GM19468 (cell line): ENCODE data around the gene GBGT1.

Experiments used
- ATAC-seq: cut with Tn5 transposase; IDR thresholded peaks from one replicate; pipeline ENCODE4 v1.9.1; 2021; ENCODE audit warnings: mild to moderate bottlenecking, moderate library complexity, moderate number of reproducible peaks; ENCODE audit not compliant: unreplicated experiment; ENCODE audit errors: extremely low read depth

GBGT1 gene

DNA sequence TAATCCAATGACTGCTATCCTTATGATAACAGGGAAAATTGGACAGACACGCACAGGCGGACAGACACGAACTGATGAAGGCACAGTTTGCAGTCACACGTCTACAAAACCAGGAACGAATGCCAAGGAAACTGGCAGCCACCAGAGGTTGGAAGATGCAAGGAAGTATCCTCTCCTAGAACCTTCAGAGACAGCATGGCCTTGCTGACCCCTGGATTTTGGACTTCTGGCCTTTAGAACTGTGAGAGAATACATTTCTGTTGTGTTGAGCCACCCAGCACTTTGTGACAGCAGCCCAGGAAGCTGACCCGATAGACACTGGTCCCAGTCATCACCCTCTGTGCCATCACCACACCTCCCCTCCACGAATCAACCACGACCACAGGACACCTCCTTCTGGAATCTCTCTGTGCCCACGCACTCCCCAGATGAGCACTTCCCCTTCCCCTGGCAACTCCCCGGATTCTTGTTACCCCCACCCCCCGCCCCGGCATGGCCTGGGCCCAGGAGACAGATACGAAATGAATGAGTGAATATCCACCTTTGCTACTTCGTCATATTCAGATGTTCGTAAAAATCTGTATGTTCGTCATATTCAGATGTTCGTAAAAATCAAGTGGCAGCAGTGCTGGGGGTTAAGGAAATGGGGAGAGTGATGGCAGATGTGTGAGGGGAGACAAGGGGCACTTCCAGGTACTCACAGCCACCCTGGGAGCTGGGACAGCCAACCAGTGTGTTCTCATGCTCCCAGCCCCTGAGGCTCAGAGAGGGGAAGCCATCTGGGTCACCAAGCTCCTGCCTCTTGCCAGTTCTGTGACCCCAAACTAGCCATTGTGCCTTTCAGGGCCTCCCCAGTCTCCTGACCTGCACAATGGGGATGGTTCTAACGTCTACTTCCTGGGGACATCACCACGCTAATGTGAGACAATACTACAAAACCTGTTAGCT is 18.5 kb downstream of the GBGT1 start:
- no peak for ATAC-seq

DNA sequence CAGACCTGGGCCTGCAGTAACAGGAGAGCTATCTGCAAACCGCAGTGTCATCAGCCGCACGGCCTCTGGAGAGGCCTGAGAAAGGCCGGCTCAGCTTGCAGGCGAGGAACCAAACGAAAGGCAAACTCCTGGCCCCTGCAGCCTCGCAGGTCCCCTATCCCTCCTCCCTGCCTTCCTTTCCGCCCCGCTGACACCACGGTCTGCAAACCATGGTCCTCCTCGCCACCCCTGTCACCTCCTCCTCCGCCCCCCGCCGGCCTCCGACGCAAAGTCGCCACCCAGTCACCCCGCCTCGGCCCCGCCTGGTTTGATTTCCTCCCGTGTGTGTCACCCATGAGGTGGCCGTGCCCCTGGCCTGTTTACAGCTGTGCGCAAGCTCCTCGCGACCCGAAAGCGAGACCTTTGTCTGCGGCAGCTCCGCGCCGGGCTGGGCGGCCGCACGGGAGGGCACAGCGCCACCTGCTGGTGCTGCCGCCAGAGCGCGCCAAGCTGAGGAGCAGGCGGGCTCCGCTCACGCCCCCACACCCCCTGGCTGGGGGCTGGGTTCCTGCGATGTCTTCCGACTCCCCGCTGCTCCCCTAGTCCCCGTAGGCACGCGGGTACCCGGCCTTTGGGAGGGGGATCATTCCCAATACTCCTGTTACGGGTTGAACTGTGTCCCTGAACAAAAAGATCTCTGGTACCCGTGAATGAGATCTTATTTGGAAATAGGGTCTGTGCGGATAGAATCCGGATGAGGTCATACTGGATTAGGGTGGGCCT is 19.4 kb downstream of the GBGT1 start:
- ATAC-seq = peak; percentile 23

DNA sequence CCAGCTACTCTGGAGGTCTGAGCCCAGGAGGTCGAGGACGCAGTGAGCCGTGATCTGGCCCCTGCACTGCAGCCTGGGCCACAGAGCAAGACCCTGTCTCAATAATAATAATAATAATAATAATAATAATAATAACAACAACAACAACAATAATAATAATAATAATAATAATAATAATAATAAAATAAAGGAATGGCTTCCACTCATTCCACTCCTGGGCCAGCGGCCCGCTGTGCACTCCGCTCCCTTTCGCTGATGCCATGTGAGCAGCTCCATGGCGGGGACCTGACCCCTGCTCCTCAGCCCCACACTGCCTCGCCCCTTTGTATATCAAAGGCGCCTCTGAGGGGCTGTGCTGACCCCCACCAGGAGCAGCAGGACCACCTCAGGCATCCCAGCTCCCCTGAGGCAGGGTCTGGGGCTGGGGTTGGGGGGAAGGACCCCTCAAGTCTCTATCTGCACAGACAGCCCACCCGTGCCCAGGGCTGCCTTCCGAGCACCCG is 20.0 kb downstream of the GBGT1 start:
- ATAC-seq = no peak

DNA sequence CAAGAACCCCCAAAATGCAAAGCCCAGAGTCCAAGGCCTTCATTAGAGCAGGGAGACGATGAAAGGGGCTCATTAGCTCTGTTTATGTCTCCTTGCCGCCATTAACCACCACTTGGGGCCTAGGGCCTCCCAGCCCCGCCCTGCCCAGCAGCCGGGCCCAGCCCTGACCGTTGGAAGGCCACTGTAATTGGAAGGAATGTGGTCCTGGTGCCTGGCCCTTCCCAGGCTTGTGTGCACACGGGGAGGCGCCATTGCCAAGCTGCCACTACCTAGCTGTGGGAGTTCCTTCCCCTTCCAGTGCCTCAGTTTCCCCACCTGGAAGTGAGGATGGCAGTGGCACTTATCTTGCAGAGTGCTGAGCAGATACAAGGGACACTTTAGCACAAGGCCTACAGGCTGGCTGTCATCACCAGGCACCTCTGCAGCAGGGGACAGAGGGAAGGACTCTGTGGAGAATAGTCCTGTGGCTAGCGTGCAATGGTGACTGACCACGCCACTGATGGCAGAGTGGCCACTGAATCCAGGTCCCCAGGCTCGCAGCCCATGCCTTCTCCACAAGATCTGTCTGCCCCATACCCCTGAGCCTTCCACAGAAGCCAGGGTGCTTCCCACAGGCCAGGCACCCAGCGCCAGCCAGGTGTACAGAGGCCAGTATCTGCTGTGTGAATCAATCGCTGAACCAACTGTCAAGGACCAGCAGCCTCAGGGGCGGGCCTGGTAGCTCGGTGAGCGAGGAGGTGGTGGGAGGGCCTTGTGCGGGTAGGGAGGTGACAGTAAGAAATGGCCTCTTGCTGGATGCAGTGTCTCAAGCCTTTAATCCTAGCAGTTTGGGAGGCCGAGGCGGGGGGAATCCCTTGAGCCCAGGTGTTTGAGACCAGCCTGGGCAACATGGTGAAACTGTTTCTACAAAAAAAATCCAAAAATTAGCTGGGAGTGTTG is 20.8 kb downstream of the GBGT1 start:
- no peak for ATAC-seq

DNA sequence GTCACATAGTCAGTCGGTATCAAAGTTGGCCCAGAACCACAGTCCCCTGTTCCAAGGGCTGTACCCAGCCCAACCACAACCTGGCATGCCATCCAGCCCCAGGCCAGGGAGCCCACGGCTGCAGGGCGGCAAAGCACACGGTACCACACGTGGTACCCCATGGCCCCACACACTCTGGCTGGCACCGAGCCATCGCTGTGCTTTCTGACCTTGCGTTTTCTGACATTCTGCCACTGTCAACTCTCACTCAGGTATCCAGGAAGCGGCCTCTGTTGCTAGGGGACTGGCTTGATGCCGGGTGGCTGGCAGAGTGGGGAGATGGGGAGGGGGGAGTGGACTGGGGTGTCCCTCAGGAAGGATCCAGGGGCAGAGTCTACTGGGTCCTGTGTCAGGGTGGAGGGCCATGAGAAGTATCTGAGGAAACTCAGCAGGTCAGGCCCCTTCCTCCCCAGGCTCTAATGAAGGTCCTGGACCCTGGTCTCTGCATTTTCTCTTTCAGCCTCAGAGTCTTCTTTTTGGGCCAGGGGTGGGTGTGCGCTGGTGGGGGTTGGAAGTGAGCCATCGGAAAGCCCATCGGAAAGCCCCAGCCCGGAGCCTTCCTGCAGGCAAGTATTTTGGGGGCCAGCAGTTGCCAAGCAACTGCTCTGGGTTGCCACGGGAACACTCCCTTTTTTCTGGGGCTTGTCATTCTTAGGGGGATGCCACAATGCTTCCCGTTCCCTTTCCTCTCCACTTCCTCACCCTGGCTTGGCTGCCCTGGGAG is 21.7 kb downstream of the GBGT1 start:
- no peak for ATAC-seq

DNA sequence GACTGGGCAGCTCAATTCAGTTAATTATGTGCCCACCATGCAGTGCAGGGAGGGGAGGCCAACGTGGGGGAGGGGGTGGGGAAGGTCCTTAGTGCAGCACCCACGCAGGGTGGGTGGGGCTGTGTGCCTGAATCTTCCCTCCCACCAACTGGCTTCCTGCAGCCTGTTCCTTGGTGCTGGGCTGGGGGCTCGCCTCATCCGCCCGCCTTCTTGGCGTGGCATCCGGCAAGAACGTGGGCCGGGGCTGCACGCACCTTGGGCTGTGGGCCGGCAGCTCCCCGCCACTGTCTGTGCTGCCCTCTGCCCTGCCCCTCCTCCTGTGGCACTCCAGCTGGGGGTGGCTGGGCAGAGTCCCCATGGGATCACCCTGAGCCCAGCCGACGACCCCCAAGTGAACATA is 23.1 kb downstream of the GBGT1 start:
- no peak for ATAC-seq

DNA sequence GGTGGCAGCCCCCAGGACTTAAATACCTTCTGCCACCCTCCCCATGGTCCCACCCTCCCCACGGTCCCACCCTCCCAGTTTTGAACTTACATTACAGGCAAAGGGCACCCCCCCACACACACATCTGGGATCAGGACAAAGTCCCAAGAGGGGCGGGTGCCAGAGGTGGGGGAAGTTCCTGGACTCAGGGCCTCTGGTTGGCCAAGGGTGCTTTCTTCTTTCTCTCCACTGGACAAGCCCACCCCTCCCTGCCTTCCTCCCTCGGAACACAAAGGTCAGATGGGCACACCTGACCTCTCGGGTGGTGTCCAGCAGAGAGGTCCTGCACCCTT is 23.6 kb downstream of the GBGT1 start:
- no peak for ATAC-seq

DNA sequence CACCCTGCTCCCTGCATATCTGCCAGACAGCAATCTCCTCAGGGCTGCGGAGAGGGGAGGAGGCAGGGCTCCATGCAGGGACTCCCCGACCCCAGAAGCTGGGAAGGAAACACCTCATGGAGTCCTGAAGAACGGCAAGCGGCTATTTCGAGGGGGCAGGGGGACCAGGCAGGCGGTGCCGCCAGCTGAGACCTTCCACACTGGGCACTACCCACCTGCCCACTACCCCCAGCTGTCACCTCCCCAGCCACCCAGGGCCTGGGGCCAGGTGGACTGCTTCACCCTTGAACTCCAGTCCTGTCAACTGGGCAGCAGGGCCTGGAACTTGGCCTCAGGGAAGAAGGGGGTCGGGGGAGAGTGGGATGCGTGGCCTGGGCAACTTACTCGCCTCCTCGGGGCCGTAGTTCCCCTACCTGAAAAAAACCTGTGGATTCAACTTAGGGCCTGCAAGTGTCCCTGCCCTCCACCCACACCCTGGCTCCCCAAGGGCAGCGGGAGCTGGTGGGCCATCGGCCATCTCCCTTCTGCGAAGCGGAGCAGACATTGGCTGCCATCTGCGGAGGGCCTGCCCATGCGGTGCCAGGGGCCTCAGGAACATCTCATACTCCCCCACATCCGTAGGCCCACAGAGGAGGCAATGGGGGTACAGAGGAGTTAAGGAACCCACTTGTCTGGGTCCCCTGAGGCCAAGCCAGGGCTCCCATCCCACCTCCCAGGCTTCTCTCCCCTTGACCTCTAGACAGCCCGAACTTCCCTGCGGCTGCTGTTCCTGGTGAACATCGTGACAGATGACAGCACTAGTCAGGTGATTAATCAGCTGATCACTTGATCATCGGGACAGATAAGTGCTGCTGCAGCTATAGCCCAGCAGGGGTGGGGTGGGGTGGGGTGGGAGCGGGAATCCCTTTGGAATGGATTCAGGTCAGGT is 24.2 kb downstream of the GBGT1 start:
- ATAC-seq = no peak

DNA sequence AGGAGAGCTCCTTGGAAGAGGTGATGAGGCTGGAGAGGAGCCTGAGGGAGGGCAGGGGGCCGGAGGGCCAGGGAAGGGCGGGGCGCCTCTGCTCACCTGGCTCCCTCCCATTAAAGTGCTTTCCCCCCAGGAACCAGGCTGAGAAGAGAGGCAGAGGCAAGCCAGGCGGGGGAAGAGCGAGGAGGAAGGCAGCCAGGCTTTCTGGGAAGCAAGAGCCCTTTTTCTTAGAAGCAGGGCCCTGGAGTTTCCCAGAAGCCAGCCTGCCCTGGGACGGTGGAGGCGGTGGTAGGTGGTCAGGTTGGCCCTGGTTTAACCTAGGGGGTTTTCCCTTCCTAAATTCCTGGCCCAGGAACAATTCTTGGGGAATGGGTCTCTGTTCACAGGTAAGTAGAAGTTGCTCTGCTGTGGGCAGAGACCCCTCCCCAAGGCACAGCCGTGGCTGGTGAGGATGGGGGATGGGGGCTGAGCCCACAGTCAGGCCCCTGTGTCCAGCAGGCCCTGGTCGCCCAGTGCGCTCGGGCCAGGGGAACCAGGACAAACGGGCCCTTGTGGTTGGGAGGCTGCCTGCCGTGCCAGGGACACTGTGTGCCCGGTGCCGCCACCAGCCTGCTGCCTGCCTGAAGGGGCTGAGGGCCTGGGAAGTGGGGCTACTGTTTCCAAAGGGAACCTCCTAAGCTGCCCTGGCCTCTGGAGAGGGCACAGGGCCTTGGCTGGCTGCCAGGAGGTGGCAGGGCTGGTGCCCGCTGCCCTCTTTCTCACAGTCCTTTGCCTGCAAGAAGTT is 26.1 kb downstream of the GBGT1 start:
- no peak for ATAC-seq

DNA sequence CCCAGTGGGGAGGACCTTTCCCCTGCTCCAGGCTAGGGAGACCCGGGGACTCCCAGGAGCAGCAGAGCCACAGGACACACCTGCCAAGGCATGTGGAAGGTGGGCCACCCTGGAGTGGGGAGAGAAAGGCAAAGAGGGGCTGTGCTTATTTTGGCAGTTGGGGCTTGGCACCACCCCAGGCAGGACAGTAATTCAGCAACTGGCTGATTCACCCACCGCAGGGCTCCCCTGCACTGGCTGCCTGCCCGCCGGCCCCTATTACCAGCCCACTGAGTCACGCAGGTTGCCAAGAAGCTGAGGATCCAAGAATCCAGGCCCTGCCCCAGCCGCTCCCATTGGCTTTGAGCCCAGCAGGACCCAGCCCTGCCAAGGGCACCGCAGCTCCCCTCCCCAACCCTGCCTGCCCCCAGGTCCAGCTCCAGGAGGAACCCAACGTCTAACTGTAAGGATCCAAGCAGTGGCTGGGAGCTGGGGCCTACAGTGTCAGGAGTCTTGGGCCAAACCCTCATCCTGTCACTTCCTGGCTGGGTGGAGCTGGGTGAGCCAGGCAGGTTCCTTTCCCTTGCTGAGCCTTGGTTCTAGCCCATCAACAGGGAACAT is 28.5 kb downstream of the GBGT1 start:
- no peak for ATAC-seq

DNA sequence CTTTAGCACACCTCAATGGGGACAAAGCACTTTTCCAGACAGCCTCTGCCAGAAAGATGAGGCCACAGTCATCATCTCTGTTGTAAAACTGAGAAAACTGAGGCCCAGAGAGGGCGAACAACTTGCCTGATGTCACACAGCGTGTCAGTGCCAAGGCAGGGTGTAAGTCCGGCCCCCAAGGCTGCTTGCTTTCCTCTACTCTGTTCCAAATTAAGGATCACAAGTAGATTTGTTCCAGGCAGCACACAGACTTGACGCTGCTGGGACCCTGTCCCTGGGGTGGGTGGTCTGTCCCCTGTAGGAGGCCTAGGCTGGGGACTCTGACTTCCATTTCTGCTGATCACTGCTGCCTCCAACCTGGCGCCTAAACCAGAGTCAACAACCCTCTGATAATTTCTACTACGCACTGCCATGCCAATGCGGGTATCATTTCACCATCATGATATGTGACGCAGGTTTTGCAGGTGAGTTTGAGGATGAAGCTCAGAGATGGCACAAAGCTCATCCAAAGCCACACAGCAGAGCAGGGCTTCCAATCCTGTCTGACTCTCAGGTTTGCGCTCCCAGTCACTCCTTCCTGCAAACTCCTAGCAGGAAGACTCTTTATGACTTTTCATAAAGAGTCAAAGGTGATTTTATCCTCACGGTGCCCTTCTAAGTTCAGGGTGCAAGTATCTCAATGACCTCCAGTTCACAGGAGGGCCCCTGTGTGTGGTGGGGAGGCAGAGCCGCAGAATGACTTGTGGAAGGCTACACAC is 29.1 kb downstream of the GBGT1 start:
- ATAC-seq = no peak

DNA sequence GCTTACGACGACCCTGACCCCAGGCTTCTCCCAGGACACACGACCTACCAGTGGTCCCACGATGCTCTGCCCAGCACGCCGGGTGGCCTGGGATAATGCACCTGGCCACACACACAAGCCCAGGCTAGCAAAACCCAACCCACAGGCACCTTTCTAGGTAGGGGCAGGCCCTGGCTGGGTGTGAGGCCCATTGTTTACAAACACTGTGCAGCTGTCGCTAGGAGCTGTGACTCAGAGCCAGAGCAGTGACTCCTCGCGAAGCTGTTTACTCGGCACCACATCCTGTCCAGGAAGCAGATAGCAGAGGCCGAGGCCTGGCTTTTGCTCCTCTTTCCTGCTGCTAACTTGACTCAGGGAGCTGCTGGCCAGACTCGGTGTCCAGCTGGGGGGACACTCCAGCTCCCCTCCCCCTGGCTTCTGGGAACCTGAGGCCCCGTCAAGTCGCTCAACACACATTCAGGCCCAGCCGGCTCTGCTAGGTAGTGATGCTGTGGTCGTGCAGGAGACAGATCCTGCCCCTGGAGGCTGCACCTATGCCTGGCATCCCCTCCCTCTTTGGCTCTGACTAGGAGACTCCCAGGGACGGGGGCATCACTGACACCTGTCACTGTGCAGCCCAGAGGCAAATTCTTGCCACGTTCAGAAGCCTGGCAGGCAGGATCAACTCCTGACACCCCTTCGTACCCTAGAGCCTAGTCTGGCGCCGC is 29.9 kb downstream of the GBGT1 start:
- ATAC-seq = peak; percentile 83

DNA sequence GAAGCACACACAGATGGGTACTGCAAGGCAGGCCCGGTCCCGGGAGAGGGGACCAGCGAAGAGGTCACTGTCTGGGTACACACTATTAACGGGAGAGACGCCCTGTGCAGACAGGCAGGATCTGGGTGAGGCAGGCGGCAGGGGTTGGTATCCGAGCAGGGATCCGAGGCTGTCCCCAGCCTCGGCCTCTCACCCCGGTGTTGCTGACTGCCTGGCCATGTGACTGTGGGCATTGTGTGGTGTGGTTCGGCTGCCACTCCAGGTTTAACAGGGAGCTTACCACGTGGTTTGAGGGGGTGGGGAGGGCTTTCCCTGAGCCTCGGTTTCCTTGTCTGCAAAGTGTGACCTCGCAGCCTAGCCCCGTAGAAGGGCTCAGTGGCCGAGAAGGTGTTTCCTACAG is 31.5 kb downstream of the GBGT1 start:
- no peak for ATAC-seq

DNA sequence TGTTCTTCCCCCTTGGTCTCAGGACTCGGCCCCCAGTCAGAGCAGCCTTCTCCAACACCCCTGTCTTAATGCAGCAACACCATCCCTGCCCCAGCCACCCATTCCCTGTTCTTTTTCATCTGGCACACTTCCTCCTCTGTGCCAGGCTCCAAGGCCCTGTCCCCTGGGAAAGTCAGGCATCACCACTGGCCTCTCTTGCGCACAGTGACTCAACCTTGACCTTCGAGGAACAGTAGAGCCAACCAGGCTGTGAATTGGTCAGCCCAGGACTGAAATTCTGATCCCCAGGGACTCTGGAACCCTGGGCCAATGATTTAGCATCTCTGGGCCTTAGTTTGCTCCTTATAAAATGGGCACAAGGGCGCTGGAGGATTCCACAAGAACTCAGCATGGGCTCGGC is 32.2 kb downstream of the GBGT1 start:
- no peak for ATAC-seq

DNA sequence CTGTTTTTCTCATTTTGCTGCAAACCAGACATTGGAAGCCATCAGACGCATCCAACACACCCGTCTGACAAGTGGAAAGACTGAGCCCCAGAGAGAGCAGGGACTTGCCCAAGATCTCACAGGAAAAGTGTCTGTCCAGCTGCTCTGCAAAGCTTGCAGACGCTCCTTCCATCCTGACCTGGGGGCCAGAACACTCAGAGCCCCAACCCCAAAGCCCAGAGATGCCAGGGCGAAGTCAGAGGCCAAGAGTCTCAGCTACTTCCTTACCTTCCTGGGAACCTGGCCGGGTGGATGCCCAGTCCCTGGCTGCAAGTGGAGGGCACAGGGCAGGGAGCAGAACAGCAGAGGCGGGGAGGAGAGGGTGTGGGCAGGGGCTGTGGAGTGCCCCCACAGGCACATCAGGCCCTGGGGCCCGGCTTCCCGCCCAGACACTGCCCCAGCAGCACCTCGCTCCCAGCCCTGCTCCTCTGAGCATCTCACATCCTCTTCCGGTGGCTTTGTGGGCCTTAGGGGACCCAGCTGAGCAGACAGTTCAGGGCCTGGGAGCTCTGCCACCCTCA is 32.9 kb downstream of the GBGT1 start:
- no peak for ATAC-seq
